GM21360 (cell line): ENCODE results near the gene SSTR5.
"Not testable (repeated sequence)": the region's sequence is repeated elsewhere in the genome, so short reads cannot be mapped to it uniquely, and the experiment has no call there.

Experiments used
- ATAC-seq: cut with Tn5 transposase; IDR thresholded peaks from one replicate; pipeline ENCODE4 v1.9.1; 2021; ENCODE audit warnings: mild to moderate bottlenecking, moderate library complexity; ENCODE audit not compliant: unreplicated experiment

SSTR5 gene

GRCh38 chr16:1089439-1089821 is 16.9 kb downstream of the SSTR5 start:
- no peak for ATAC-seq

GRCh38 chr16:1089822-1090619 is 17.5 kb downstream of the SSTR5 start:
- ATAC-seq, result no peak

GRCh38 chr16:1090620-1091587 is 18.4 kb downstream of the SSTR5 start:
- no peak for ATAC-seq

GRCh38 chr16:1091992-1092552 is 19.5 kb downstream of the SSTR5 start:
- ATAC-seq, result no peak

GRCh38 chr16:1092685-1093283 is 20.2 kb downstream of the SSTR5 start:
- not testable (repeated sequence) for ATAC-seq

- no peak for ATAC-seq
Measured at GRCh38 chr16:1093284-1094123, 21.0 kb downstream of the SSTR5 start.

GRCh38 chr16:1094124-1094479 is 21.6 kb downstream of the SSTR5 start:
- no peak for ATAC-seq

- ATAC-seq, result no peak
Measured at GRCh38 chr16:1094601-1095449, 22.3 kb downstream of the SSTR5 start.

GRCh38 chr16:1095450-1096168 is 23.1 kb downstream of the SSTR5 start:
- ATAC-seq, result no peak

- no peak for ATAC-seq
Measured at GRCh38 chr16:1096169-1097082, 23.9 kb downstream of the SSTR5 start, which contains the start of gene C1QTNF8. C1QTNF8 (minus strand) TSS chr16:1096244; CDS start chr16:1094922, 1,322 bp downstream.

- ATAC-seq, result no peak
Measured at GRCh38 chr16:1097156-1097555, 24.6 kb downstream of the SSTR5 start.

- no peak for ATAC-seq
Measured at GRCh38 chr16:1097800-1098199, 25.3 kb downstream of the SSTR5 start.

GRCh38 chr16:1098266-1098991 is 25.9 kb downstream of the SSTR5 start:
- no peak for ATAC-seq

- ATAC-seq, result no peak
Measured at GRCh38 chr16:1099189-1100083, 26.9 kb downstream of the SSTR5 start.

GRCh38 chr16:1100084-1100800 is 27.7 kb downstream of the SSTR5 start:
- no peak for ATAC-seq
